Measurements from ENCODE around the gene ZNF780B.
A peak's percentile ranks its signal among the peaks of the same experiment; 100 is the strongest.

The ZNF780B gene

GRCh38 chr19:40055832-40056504 is at the start of gene ZNF780B:
TSS of gene ZNF780B (minus strand) at chr19:40056231. CDS start at chr19:40050332, 5,899 bp downstream.
- peak; percentile 65 to 96 (median 85) for DNase-seq
- intact Hi-C loops (cut with DNase I) = no loop called here

GRCh38 chr19:40104754-40105153 is 48.7 kb upstream of the ZNF780B start:
- DNase-seq = no peak
- intact Hi-C loops (cut with DNase I) = no loop called here

GRCh38 chr19:40103600-40103999 is 47.6 kb upstream of the ZNF780B start:
- intact Hi-C loops (cut with DNase I) = no loop called here
- DNase-seq = no peak

- no peak for DNase-seq
- intact Hi-C loops (cut with DNase I) = no loop called here
Observed at GRCh38 chr19:40101813-40102212, 45.8 kb upstream of the ZNF780B start.

GRCh38 chr19:40093416-40093815 is 37.4 kb upstream of the ZNF780B start:
- intact Hi-C loops (cut with DNase I) = no loop called here
- DNase-seq = no peak

GRCh38 chr19:40091205-40092129 is 35.4 kb upstream of the ZNF780B start:
- intact Hi-C loops (cut with DNase I) = no loop called here
- no peak for DNase-seq

- intact Hi-C loops (cut with DNase I) = no loop called here
Observed at GRCh38 chr19:40090241-40091204, 34.5 kb upstream of the ZNF780B start, which contains the start of gene ZNF780A. TSS of gene ZNF780A (minus strand) at chr19:40090943. CDS start at chr19:40084753, 6,190 bp downstream.

GRCh38 chr19:40089462-40089861 is 33.4 kb upstream of the ZNF780B start:
- peak in 1 of 10 donors; percentile 2 for DNase-seq
- intact Hi-C loops (cut with DNase I) = no loop called here

More at GRCh38 chr19:40090241-40091204, 34.5 kb upstream of the ZNF780B start, which contains the start of gene ZNF780A:
- peak; percentile 80 to 97 (median 86) for DNase-seq

- intact Hi-C loops (cut with DNase I) = no loop called here
- no peak for DNase-seq
Observed at GRCh38 chr19:40088299-40089047, 32.4 kb upstream of the ZNF780B start.

- intact Hi-C loops (cut with DNase I) = no loop called here
- no peak for DNase-seq
Observed at GRCh38 chr19:40084948-40085347, 28.9 kb upstream of the ZNF780B start.

GRCh38 chr19:40081411-40081810 is 25.4 kb upstream of the ZNF780B start:
- intact Hi-C loops (cut with DNase I) = no loop called here
- no peak for DNase-seq

GRCh38 chr19:40080289-40080688 is 24.3 kb upstream of the ZNF780B start:
- intact Hi-C loops (cut with DNase I) = no loop called here

GRCh38 chr19:40078377-40078776 is 22.3 kb upstream of the ZNF780B start:
- intact Hi-C loops (cut with DNase I) = no loop called here
- DNase-seq = no peak

More at GRCh38 chr19:40080289-40080688, 24.3 kb upstream of the ZNF780B start:
- no peak for DNase-seq

GRCh38 chr19:40070058-40070457 is 14.0 kb upstream of the ZNF780B start:
- intact Hi-C loops (cut with DNase I) = no loop called here
- no peak for DNase-seq

GRCh38 chr19:40059624-40060023 is 3.6 kb upstream of the ZNF780B start:
- intact Hi-C loops (cut with DNase I) = no loop called here

GRCh38 chr19:40057166-40057565 is 1.1 kb upstream of the ZNF780B start:
- intact Hi-C loops (cut with DNase I) = no loop called here
- no peak for DNase-seq

More at GRCh38 chr19:40059624-40060023, 3.6 kb upstream of the ZNF780B start:
- DNase-seq = no peak

GRCh38 chr19:40056505-40056904 is 474 bp upstream of the ZNF780B start:
- no peak for DNase-seq
- intact Hi-C loops (cut with DNase I) = no loop called here

- DNase-seq = no peak
- intact Hi-C loops (cut with DNase I) = no loop called here
Observed at GRCh38 chr19:40055049-40055448, 982 bp downstream of the ZNF780B start.

- intact Hi-C loops (cut with DNase I) = no loop called here
- DNase-seq = no peak
Observed at GRCh38 chr19:40054632-40055031, 1.4 kb downstream of the ZNF780B start.
